ENCODE data around the gene SCAMP3. TPM values are rescaled to one million over a fixed set of nuclear protein-coding genes. Genes with fewer than 3 reads are reported as not detected.
A peak's percentile ranks its signal among the peaks of the same experiment; 100 is the strongest.
"Not testable (repeated sequence)": the region's sequence is repeated elsewhere in the genome, so short reads cannot be mapped to it uniquely, and the experiment has no call there.

Gene SCAMP3
- total RNA-seq, 1 donor from 2014 or later: 50.5 TPM

DNA sequence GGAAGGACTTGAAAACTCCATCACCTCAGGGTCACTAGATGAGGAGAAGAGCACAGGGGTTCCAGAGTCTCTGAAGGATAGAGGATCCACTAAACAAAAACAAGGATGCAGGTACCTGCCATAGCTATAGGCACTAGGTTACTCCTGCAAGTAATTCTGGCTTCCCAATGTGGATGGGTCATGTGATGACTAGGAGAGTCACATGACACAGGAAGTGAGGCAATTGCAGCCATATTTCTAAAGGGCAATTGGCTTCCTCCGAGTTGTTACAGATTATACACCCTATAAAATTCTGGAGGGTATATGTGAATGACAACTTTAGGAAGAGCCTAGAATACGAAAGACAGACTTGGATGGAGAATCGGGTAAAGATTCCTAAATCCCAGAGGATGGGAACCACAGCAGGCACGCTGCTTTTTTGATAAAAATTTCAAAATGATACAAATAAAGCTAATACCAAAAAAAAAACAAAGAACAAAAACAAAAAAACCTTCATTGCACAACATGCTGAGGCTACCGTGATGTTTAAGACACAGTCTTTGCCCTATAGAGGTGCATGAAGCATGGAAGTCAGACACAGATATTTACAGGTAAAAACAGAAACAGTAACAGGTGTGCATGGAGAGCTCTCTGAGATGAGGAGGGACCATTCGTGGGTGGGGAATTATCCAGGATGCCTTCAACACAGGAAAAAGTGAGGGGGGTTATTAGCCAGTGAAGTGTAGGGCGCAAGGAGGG, 43.1 kb downstream of the SCAMP3 start:
- TF ChIP-seq CTCF (IDR thresholded peaks at IDR 0.05; ENCODE audit: unreplicated experiment): no peak
- peak overlapping the region; percentile 47 for H3K4me3 Mint-ChIP-seq
- no peaks in the 10 kb centered on the region for H3K27me3 Mint-ChIP-seq (ENCODE audit: low read depth)
- peaks cover 2% of the 10 kb centered on the region for H3K36me3 Mint-ChIP-seq
- H3K4me1 Mint-ChIP-seq: peaks cover 16% of the 10 kb centered on the region
- DNase-seq (ENCODE audit: low spot score in 2 of 2, unreplicated experiment in 2 of 2): no peak
- H3K27ac Mint-ChIP-seq: peak overlapping the region; percentile 43
- no peaks in the 10 kb centered on the region for H3K9me3 Mint-ChIP-seq

- H3K9me3 Mint-ChIP-seq; H3K36me3 Mint-ChIP-seq; H3K4me3 Mint-ChIP-seq; H3K27ac Mint-ChIP-seq; H3K27me3 Mint-ChIP-seq (ENCODE audit: low read depth); DNase-seq (ENCODE audit: low spot score in 2 of 2, unreplicated experiment in 2 of 2): not testable (repeated sequence)
- H3K4me1 Mint-ChIP-seq: peaks cover 18% of the 10 kb centered on the region
Observed at GRCh38 chr1:155214702-155215101, 47.5 kb downstream of the SCAMP3 start.

DNA sequence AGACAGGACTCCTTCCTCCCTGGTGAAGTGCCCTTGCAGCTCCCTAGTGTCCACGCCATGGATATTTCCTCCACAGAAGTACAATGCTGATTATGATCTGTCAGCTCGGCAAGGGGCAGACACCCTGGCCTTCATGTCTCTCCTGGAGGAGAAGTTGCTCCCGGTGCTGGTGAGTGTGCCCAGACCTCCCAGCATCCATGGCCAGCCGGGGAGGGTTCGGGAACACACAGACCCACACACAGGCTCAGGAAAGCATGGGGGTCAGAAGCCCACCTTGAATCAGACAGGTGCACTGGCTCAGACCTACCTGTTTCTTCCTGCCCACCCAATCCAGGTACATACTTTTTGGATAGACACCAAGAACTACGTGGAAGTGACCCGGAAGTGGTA, 50.1 kb downstream of the SCAMP3 start:
- not testable (repeated sequence) for H3K4me3 Mint-ChIP-seq; H3K36me3 Mint-ChIP-seq; H3K27me3 Mint-ChIP-seq (ENCODE audit: low read depth); DNase-seq (ENCODE audit: low spot score in 2 of 2, unreplicated experiment in 2 of 2); H3K27ac Mint-ChIP-seq; H3K9me3 Mint-ChIP-seq
- peaks cover 20% of the 10 kb centered on the region for H3K4me1 Mint-ChIP-seq

DNA sequence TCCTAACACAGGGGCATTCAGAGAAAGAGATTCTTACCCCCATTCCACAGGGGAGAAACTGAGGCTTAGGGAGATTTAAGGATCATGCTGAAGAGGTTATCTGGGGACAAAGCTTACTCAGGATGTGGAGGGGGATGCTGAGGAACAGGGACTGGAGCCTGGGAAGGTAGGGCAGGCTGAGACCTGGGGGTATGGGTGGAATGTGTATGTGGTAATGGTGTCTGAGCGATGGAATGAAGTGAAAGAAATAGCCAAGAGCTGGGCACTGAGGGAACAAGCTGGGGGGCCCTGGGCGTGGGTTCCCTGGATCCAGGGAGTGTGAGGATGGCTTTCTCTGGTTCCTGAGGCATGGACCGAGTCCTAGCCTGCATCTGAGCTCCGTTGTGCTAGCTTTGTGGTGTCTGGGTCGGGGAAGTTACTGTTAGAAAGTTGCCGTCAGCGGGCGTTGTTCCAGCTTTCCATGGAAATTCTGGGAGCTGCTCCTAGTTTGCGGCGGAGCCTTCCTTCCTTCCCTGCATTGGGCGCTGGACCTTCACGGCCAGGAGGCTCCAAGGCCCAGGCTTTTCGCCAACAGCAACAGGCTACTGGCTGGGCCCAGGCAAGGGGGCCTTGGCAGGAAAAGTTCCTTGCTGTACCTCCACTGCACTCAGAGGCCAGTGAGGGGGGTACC, 50.6 kb downstream of the SCAMP3 start:
- peaks cover 24% of the 10 kb centered on the region for H3K4me1 Mint-ChIP-seq
- H3K4me3 Mint-ChIP-seq; H3K9me3 Mint-ChIP-seq; H3K36me3 Mint-ChIP-seq; H3K27ac Mint-ChIP-seq; H3K27me3 Mint-ChIP-seq (ENCODE audit: low read depth); DNase-seq (ENCODE audit: low spot score in 2 of 2, unreplicated experiment in 2 of 2): not testable (repeated sequence)

- Mint-ChIP-seq H3K9me3 (no peaks in the 10 kb centered on the region), H3K27ac (no peak overlapping the region), H3K36me3 (peaks cover 4% of the 10 kb centered on the region), H3K4me3 (peak overlapping the region; percentile 34), H3K27me3 (ENCODE audit: low read depth) (no peaks in the 10 kb centered on the region), H3K4me1 (peaks cover 24% of the 10 kb centered on the region)
- DNase-seq (ENCODE audit: low spot score in 2 of 2, unreplicated experiment in 2 of 2): no peak
- no peak for TF ChIP-seq CTCF (IDR thresholded peaks at IDR 0.05; ENCODE audit: unreplicated experiment)
Observed at GRCh38 chr1:155210314-155211104, 51.7 kb downstream of the SCAMP3 start.

GRCh38 chr1:155209312-155209721, 52.8 kb downstream of the SCAMP3 start:
- no peak for DNase-seq (ENCODE audit: low spot score in 2 of 2, unreplicated experiment in 2 of 2)
- no peaks in the 10 kb centered on the region for H3K9me3 Mint-ChIP-seq
- no peaks in the 10 kb centered on the region for H3K27me3 Mint-ChIP-seq (ENCODE audit: low read depth)
- TF ChIP-seq CTCF (IDR thresholded peaks at IDR 0.05; ENCODE audit: unreplicated experiment): no peak
- peaks cover 24% of the 10 kb centered on the region for H3K4me1 Mint-ChIP-seq
- H3K4me3 Mint-ChIP-seq: peak overlapping the region; percentile 82
- peaks cover 2% of the 10 kb centered on the region for H3K36me3 Mint-ChIP-seq
- H3K27ac Mint-ChIP-seq: peak overlapping the region; percentile 90

Measured in mesothelial cell of epicardium (in vitro differentiated cells).